Cardiac muscle cell (in vitro differentiated cells and primary cell): ENCODE results near the gene GRIA4. TPM values are rescaled to one million over a fixed set of nuclear protein-coding genes. Genes with fewer than 3 reads are reported as not detected.

ENCODE experiments used
- DNase-seq, 2 donors: peaks; one replicate each; pipeline versions ENCODE4 v3.0.0 to v3.0.0-alpha.2; 2010 to 2017; ENCODE audit warnings: low read depth in 1 of 2, low spot score in 1 of 2
- H3K27ac ChIP-seq: fragments of 200-600 bp; sonication (generic); 2 replicates; pipeline ENCODE4 v1.5.1; 2016
- H3K27me3 ChIP-seq: fragments of 200-600 bp; sonication (generic); 2 replicates; pipeline ENCODE4 v1.6.0; 2016; ENCODE audit warnings: control low read depth
- H3K36me3 ChIP-seq: fragments of 200-600 bp; sonication (generic); 2 replicates; pipeline ENCODE4 v1.5.1; 2016; ENCODE audit warnings: control low read depth
- H3K4me1 ChIP-seq: fragments of 200-600 bp; sonication (generic); 2 replicates; pipeline ENCODE4 v1.8.1; 2017; ENCODE audit warnings: low read depth, mild to moderate bottlenecking, mixed run types
- H3K4me3 ChIP-seq: fragments of 200-600 bp; sonication (generic); 2 replicates; pipeline ENCODE4 v1.5.1; 2016; ENCODE audit warnings: mild to moderate bottlenecking
- H3K9me3 ChIP-seq: fragments of 200-600 bp; sonication (generic); 2 replicates; pipeline ENCODE4 v1.5.1; 2017; ENCODE audit warnings: low read depth, mild to moderate bottlenecking, control low read depth
- polyA plus RNA-seq: library from polyadenylated mRNA; unstranded; fragments of >200 nt; fragmentation: Nextera tagmentation; extraction: Ambion mirVana; gene quantifications from 2 replicates; pipeline ENCODE4 v1.2.1, GENCODE V29; 2016
- total RNA-seq: library from RNA; depleted of rRNA; stranded (reverse); fragments of >200 nt; gene quantifications from 2 replicates; pipeline ENCODE4 v1.2.3, GENCODE V29; 2016
- TF ChIP-seq, protein P1 (sequence below): IDR thresholded peaks from 2 replicates; pipeline ENCODE4 v1.5.1; 2012; ENCODE audit warnings: low read depth, mild to moderate bottlenecking, low read length

GRIA4 gene
- total and polyA plus RNA-seq, 2 experiments from 2014 or later, result 20.8 to 36.6 TPM

- Histone ChIP-seq H3K4me3 (no peak overlapping the region), H3K27ac (no peak overlapping the region), H3K4me1 (peaks cover 5% of the 10 kb centered on the region), H3K36me3 (peaks cover 11% of the 10 kb centered on the region), H3K9me3 (no peaks in the 10 kb centered on the region), H3K27me3 (no peaks in the 10 kb centered on the region)
- TF ChIP-seq, protein P1, sequence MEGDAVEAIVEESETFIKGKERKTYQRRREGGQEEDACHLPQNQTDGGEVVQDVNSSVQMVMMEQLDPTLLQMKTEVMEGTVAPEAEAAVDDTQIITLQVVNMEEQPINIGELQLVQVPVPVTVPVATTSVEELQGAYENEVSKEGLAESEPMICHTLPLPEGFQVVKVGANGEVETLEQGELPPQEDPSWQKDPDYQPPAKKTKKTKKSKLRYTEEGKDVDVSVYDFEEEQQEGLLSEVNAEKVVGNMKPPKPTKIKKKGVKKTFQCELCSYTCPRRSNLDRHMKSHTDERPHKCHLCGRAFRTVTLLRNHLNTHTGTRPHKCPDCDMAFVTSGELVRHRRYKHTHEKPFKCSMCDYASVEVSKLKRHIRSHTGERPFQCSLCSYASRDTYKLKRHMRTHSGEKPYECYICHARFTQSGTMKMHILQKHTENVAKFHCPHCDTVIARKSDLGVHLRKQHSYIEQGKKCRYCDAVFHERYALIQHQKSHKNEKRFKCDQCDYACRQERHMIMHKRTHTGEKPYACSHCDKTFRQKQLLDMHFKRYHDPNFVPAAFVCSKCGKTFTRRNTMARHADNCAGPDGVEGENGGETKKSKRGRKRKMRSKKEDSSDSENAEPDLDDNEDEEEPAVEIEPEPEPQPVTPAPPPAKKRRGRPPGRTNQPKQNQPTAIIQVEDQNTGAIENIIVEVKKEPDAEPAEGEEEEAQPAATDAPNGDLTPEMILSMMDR, result no peak
- DNase-seq, result no peak
These were observed 404.7 kb downstream of the GRIA4 start for GRCh38 chr11:106014620-106015019.

DNA sequence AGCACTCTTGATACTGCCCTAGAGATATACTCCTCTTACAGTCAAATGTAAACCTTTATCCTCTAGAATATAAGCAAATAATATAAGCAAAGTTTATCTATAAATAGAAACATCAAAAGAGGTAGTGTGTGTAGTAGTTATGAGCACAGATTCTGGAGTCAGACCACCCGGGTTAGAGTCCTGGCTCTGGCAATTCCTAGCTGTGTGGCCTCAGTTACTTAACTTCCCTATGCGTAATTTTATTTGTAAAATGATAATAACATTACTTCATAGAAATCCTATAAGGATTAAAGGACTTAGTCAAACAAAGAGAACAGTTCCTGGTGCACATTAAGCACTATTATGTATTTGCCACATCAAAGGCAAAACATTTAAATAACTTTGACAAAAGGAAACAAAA, 405.2 kb downstream of the GRIA4 start:
- TF ChIP-seq, protein P1, result no peak
- Histone ChIP-seq H3K4me1 (peaks cover 8% of the 10 kb centered on the region), H3K27me3 (no peaks in the 10 kb centered on the region), H3K27ac (no peak overlapping the region), H3K36me3 (peaks cover 7% of the 10 kb centered on the region), H3K9me3 (no peaks in the 10 kb centered on the region), H3K4me3 (no peak overlapping the region)
- no peak for DNase-seq

DNA sequence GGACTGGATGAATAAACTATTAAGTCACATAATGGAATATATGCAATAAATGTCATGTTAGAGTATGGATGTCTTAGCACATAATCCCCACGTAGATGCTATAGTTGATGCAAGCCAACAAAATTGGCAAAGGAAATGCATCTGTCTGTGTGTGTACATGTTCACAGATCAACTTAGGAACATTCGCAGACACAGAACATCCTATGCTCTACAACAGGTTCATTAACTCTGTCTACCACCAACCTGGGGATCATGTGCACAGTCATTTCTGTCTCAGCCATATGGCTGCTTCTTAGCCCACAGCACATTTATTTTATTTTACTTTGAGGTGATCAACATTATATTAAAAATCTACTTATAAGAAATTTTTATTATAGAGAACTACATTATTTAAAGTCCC, 407.2 kb downstream of the GRIA4 start:
- Histone ChIP-seq H3K27ac (no peak overlapping the region), H3K27me3 (no peaks in the 10 kb centered on the region), H3K9me3 (no peaks in the 10 kb centered on the region), H3K4me3 (no peak overlapping the region), H3K4me1 (peaks cover 20% of the 10 kb centered on the region), H3K36me3 (no peaks in the 10 kb centered on the region)
- no peak for DNase-seq
- TF ChIP-seq, protein P1, result no peak

DNA sequence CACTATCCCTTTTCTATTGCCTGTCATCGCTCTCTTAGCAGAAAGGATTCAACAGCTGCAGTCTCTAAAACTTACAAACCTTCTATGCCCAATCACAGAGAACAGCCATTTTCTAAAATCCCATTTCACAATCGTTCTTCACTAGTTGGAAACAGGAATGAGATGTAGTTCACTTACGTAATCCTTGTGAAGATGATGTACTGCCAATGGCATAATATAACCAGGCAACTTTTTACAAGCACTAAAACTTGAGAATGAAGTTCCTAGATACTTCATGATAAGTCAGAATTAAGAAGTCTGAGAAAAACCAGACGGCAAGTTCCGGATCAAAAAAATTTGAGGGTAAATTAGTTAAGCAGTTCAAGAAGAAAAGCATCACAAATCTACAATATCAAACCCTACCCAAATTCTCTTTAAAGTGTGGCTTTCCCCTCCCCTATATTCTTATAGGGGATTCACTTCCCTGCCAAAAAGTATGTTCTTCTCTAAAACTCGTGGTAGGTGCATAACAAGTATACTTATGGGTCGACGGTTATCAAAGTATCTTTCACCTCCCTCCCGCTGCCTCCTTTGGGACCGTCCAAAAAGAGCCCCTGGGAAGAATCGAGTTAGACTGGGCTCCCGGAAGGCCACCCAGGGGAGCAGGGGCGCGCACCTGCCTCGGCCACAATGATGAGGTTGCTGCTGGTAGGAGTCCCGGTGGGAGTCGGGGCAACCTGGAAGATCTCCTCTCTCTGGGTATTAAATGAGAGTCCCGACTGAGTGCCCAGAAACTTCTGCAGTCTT, 411.5 kb downstream of the GRIA4 start:
- peak overlapping the region; percentile 81 for H3K4me3 ChIP-seq
- peaks cover 15% of the 10 kb centered on the region for H3K4me1 ChIP-seq
- no peaks in the 10 kb centered on the region for H3K9me3 ChIP-seq
- no peaks in the 10 kb centered on the region for H3K36me3 ChIP-seq
- peak in 1 of 2 donors; percentile 60 for DNase-seq
- H3K27me3 ChIP-seq, result no peaks in the 10 kb centered on the region
- TF ChIP-seq, protein P1, result no peak
- H3K27ac ChIP-seq, result peak overlapping the region; percentile 67

- Histone ChIP-seq H3K9me3 (no peaks in the 10 kb centered on the region), H3K27ac (peak within 1 kb of the TSS; percentile 76), H3K36me3 (no peaks in the 10 kb centered on the region), H3K4me3 (peak within 1 kb of the TSS; percentile 81), H3K4me1 (peaks cover 15% of the 10 kb centered on the region), H3K27me3 (no peaks in the 10 kb centered on the region)
- DNase-seq, result peak; percentile 99 to 100
- TF ChIP-seq, protein P1, result no peak
These were observed 412.3 kb downstream of the GRIA4 start, which contains the start of gene MSANTD4 for GRCh38 chr11:106021967-106022794. TSS of gene MSANTD4 (minus strand) at chr11:106022240. CDS start at chr11:106010917, 11,323 bp downstream.
